Neural cell (in vitro differentiated cells): Measurements from ENCODE around the gene RBBP8NL. TPM values are rescaled to one million over a fixed set of nuclear protein-coding genes. Genes with fewer than 3 reads are reported as not detected.

Experiments used
- H2AFZ ChIP-seq: fragments of 200-600, 300-800 bp; sonication (generic), shearing (Covaris generic); 2 replicates; pipeline ENCODE4 v1.6.0; 2014; ENCODE audit warnings: low read depth, mild to moderate bottlenecking, antibody characterized with exemption, low read length, moderate library complexity
- H3F3A ChIP-seq: fragments of 200-600 bp; shearing (Covaris generic); 2 replicates; pipeline ENCODE4 v1.6.1; 2016; ENCODE audit warnings: mild to moderate bottlenecking, moderate library complexity, mixed read lengths, antibody characterized with exemption, low read length; ENCODE audit not compliant: insufficient read depth, poor library complexity, severe bottlenecking
- H3K27ac ChIP-seq: fragments of 200-600, 300-800 bp; sonication (generic), shearing (Covaris generic); 2 replicates; pipeline ENCODE4 v1.5.1; 2014; ENCODE audit warnings: mild to moderate bottlenecking, low read length, moderate library complexity
- H3K27me3 ChIP-seq: fragments of 300-800, 200-600 bp; sonication (generic), shearing (Covaris generic); 2 replicates; pipeline ENCODE4 v1.6.0; 2014; ENCODE audit warnings: mild to moderate bottlenecking, low read depth, low read length, moderate library complexity; ENCODE audit not compliant: insufficient read depth
- H3K36me3 ChIP-seq: fragments of 300-800, 200-600 bp; sonication (generic), shearing (Covaris generic); 2 replicates; pipeline ENCODE4 v1.5.1; 2014; ENCODE audit warnings: mild to moderate bottlenecking, antibody characterized with exemption, low read length, moderate library complexity; ENCODE audit not compliant: insufficient read depth
- H3K4me2 ChIP-seq: fragments of 300-800, 200-600 bp; sonication (generic), shearing (Covaris generic); 2 replicates; pipeline ENCODE4 v1.6.0; 2014; ENCODE audit warnings: mild to moderate bottlenecking, low read length
- H3K4me3 ChIP-seq: fragments of 300-800, 200-600 bp; sonication (generic), shearing (Covaris generic); 2 replicates; pipeline ENCODE4 v1.5.1; 2014; ENCODE audit warnings: mild to moderate bottlenecking, low read length, moderate library complexity
- H3K79me2 ChIP-seq: fragments of 200-600 bp; shearing (Covaris generic); replicated peaks from 2 replicates; pipeline ENCODE4 v1.6.0; 2014; ENCODE audit warnings: mild to moderate bottlenecking, low read length, moderate library complexity; ENCODE audit not compliant: insufficient read depth
- H3K9ac ChIP-seq: fragments of 300-800, 200-600 bp; sonication (generic), shearing (Covaris generic); 2 replicates; pipeline ENCODE4 v1.6.1; 2016; ENCODE audit warnings: mild to moderate bottlenecking, low read length, mixed read lengths
- H3K9me2 ChIP-seq: fragments of 200-600 bp; shearing (Covaris generic); 2 replicates; pipeline ENCODE4 v1.6.1; 2016; ENCODE audit warnings: mild to moderate bottlenecking, low read length, mixed read lengths; ENCODE audit not compliant: insufficient read depth
- H3K9me3 ChIP-seq: fragments of 200-600, 300-800 bp; sonication (generic), shearing (Covaris generic); 2 replicates; pipeline ENCODE4 v1.6.1; 2016; ENCODE audit warnings: mild to moderate bottlenecking, mixed run types, low read length, moderate library complexity, mixed read lengths
- H4K20me1 ChIP-seq: fragments of 200-600 bp; shearing (Covaris generic); 2 replicates; pipeline ENCODE4 v1.6.1; 2016; ENCODE audit warnings: mild to moderate bottlenecking, mixed run types; ENCODE audit not compliant: insufficient read depth
- EP300 ChIP-seq: fragments of 450-650 bp; conservative IDR thresholded peaks from 2 replicates; pipeline ENCODE4 v1.6.1; 2014; ENCODE audit warnings: antibody characterized with exemption, mild to moderate bottlenecking, moderate library complexity; ENCODE audit not compliant: poor library complexity, severe bottlenecking
- EZH2 ChIP-seq: fragments of 200-600, 300-800 bp; shearing (Covaris generic), sonication (generic); IDR thresholded peaks from 2 replicates; pipeline ENCODE4 v1.6.1; 2014; ENCODE audit warnings: antibody characterized with exemption, low read length, borderline replicate concordance, mild to moderate bottlenecking; ENCODE audit not compliant: insufficient read depth, poor library complexity, severe bottlenecking
- MXI1 ChIP-seq: fragments of 450-650 bp; conservative IDR thresholded peaks from 2 replicates; pipeline ENCODE4 v1.6.1; 2014; ENCODE audit warnings: antibody characterized with exemption, mild to moderate bottlenecking; ENCODE audit not compliant: poor library complexity, severe bottlenecking
- POLR2AphosphoS5 ChIP-seq: IDR thresholded peaks from 2 replicates; pipeline ENCODE4 v1.6.1; 2012
- RAD21 ChIP-seq: fragments of 450-650 bp; conservative IDR thresholded peaks from 2 replicates; pipeline ENCODE4 v1.6.1; 2014; ENCODE audit warnings: antibody characterized with exemption, mild to moderate bottlenecking, moderate library complexity
- SMC3 ChIP-seq: fragments of 450-650 bp; conservative IDR thresholded peaks from 2 replicates; pipeline ENCODE4 v1.6.1; 2014; ENCODE audit warnings: antibody characterized with exemption, mild to moderate bottlenecking, moderate library complexity; ENCODE audit not compliant: poor library complexity
- TAF1 ChIP-seq: IDR thresholded peaks from 2 replicates; pipeline ENCODE4 v1.6.1; 2012; ENCODE audit warnings: low read depth
- polyA plus RNA-seq: library from polyadenylated mRNA; depleted of rRNA; stranded (reverse); fragments of >200 nt; gene quantifications from 2 replicates; pipeline ENCODE4 v1.2.3, GENCODE V29; 2014
- TF ChIP-seq, protein P1 (sequence below): fragments of 450-650 bp; IDR thresholded peaks from 2 replicates; pipeline ENCODE4 v1.5.1; 2014; ENCODE audit warnings: antibody characterized with exemption, mild to moderate bottlenecking, moderate library complexity; ENCODE audit not compliant: poor library complexity, severe bottlenecking
- TF ChIP-seq, protein P2 (sequence below): IDR thresholded peaks from 2 replicates; pipeline ENCODE4 v1.6.1; 2012; ENCODE audit warnings: borderline replicate concordance

RBBP8NL gene
- polyA plus RNA-seq, 1 donor from 2014 or later = not detected

DNA sequence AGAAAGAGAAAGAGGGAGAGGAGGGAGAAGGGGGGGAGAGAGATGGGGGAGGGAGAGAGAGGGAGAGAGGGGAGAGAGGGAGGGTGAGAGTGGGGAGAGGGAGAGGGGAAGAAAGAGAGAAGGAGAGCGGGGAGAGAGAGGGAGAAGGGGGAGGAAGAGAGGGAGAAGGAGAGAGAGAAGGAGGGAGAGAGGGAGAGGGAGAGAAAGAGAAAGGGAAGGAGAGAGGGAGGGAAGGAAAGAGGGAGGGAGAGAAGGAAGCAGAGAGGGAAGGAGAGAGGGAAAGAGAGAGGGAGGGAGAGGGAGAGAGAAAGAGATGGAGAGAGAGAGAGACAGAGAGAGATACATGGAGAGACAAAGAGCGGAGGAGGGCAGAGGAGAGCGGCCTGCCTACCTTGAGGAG, 24.6 kb upstream of the RBBP8NL start:
- Histone ChIP-seq H3K36me3 (no peaks in the 10 kb centered on the region), H3K4me3 (no peak overlapping the region), H4K20me1 (no peaks in the 10 kb centered on the region), H3K9me2 (no peaks in the 10 kb centered on the region), H2AFZ (no peak overlapping the region), H3K4me2 (no peak overlapping the region), H3K9me3 (no peaks in the 10 kb centered on the region), H3K27me3 (no peaks in the 10 kb centered on the region), H3K79me2 (no peaks in the 10 kb centered on the region), H3F3A (no peaks in the 10 kb centered on the region), H3K9ac (no peak overlapping the region), H3K27ac (no peak overlapping the region)
- TF ChIP-seq SMC3 (no peak), RAD21 (no peak), POLR2AphosphoS5 (no peak), MXI1 (no peak), TAF1 (no peak), EZH2 (no peak)
- TF ChIP-seq, protein P1, sequence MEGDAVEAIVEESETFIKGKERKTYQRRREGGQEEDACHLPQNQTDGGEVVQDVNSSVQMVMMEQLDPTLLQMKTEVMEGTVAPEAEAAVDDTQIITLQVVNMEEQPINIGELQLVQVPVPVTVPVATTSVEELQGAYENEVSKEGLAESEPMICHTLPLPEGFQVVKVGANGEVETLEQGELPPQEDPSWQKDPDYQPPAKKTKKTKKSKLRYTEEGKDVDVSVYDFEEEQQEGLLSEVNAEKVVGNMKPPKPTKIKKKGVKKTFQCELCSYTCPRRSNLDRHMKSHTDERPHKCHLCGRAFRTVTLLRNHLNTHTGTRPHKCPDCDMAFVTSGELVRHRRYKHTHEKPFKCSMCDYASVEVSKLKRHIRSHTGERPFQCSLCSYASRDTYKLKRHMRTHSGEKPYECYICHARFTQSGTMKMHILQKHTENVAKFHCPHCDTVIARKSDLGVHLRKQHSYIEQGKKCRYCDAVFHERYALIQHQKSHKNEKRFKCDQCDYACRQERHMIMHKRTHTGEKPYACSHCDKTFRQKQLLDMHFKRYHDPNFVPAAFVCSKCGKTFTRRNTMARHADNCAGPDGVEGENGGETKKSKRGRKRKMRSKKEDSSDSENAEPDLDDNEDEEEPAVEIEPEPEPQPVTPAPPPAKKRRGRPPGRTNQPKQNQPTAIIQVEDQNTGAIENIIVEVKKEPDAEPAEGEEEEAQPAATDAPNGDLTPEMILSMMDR = no peak
- TF ChIP-seq, protein P2, sequence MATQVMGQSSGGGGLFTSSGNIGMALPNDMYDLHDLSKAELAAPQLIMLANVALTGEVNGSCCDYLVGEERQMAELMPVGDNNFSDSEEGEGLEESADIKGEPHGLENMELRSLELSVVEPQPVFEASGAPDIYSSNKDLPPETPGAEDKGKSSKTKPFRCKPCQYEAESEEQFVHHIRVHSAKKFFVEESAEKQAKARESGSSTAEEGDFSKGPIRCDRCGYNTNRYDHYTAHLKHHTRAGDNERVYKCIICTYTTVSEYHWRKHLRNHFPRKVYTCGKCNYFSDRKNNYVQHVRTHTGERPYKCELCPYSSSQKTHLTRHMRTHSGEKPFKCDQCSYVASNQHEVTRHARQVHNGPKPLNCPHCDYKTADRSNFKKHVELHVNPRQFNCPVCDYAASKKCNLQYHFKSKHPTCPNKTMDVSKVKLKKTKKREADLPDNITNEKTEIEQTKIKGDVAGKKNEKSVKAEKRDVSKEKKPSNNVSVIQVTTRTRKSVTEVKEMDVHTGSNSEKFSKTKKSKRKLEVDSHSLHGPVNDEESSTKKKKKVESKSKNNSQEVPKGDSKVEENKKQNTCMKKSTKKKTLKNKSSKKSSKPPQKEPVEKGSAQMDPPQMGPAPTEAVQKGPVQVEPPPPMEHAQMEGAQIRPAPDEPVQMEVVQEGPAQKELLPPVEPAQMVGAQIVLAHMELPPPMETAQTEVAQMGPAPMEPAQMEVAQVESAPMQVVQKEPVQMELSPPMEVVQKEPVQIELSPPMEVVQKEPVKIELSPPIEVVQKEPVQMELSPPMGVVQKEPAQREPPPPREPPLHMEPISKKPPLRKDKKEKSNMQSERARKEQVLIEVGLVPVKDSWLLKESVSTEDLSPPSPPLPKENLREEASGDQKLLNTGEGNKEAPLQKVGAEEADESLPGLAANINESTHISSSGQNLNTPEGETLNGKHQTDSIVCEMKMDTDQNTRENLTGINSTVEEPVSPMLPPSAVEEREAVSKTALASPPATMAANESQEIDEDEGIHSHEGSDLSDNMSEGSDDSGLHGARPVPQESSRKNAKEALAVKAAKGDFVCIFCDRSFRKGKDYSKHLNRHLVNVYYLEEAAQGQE = no peak

DNA sequence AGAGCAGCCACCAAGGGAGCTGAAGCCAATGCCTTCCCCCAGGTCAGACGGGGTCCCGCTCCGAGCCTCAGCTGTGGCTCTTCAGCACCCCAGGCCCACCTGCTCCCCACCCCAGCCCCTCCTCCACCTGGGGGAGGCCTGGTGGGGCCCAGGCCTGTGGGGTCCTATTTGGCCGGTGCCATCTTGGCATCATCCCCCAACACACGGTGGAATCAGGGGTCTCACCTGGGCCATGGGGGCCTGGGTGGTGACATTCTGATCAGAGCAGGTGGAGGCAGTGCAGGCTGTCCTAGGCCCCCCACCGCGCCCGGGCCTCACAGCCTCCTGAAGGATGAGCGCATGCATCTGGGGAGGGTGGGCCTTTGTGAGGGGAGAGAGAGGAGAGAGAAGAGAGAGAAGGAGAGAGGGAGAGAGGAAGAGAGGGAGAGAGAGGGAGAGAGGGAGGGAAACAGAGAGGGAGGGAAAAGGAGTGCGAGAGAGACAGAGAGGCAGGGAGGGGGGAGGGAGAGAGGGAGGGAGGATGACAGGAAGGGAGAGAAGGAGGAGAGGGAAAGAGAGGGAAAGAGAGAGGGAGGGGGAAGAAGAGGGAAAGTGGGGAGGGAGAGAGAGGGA, 23.9 kb upstream of the RBBP8NL start:
- Histone ChIP-seq H2AFZ (no peak overlapping the region), H3K27me3 (no peaks in the 10 kb centered on the region), H4K20me1 (no peaks in the 10 kb centered on the region), H3K4me2 (no peak overlapping the region), H3K9me2 (no peaks in the 10 kb centered on the region), H3K79me2 (no peaks in the 10 kb centered on the region), H3K4me3 (no peak overlapping the region), H3K9me3 (no peaks in the 10 kb centered on the region), H3F3A (no peaks in the 10 kb centered on the region), H3K9ac (no peak overlapping the region), H3K36me3 (no peaks in the 10 kb centered on the region), H3K27ac (no peak overlapping the region)
- TF ChIP-seq TAF1 (no peak), MXI1 (no peak), POLR2AphosphoS5 (no peak), RAD21 (no peak), EZH2 (no peak), SMC3 (no peak), EP300 (no peak)
- TF ChIP-seq, protein P2 = no peak
- TF ChIP-seq, protein P1 = no peak
